ENCODE results near the gene LMX1B. TPM values are rescaled to one million over a fixed set of nuclear protein-coding genes. Genes with fewer than 3 reads are reported as not detected.
A peak's percentile ranks its signal among the peaks of the same experiment; 100 is the strongest.

Gene LMX1B
- total RNA-seq, 1 experiment from 2014 or later: not detected

DNA sequence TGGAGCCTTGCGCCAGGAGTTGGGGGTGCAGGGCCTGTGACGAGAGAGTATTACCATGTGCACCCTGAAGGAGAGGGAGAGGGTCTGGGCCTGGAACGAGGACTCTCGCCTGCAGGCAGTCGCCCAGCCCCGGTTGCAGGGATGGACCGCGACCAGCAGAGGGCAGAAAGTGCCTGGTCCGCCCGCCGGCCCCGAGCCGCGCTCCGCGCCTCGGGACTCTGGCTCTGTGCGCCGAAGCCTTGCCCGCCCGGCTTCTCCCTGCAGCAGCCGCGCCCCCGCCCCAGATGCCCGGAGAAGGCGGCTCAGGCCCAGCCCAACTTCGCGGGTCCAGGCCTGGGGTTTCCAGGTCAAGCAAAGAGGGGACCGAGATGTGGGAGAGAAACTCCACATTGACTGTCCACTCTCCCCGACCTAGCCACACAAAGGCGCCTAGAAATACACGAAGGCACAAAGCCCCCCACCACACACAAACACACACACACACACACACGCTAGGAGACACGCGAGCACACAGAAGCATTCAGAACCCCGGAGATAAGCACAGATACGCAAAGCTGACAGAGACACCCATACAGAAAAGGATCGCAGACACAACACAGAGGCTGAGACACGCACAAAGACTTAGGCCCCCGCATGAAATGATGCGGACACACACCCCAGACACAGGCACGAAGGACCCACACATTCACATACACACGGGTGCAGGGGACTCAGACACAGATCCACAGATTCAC is 2.0 kb upstream of the LMX1B start:
- H3K9me3 ChIP-seq (ENCODE audit: low read depth, low read length, poor library complexity, severe bottlenecking): no peaks in the 10 kb centered on the region
- peak; percentile 86 for TF ChIP-seq CTCF (conservative IDR thresholded peaks at IDR 0.05; ENCODE audit: low read depth, low read length)
- TF ChIP-seq EZH2 (IDR thresholded peaks at IDR 0.05; ENCODE audit: borderline replicate concordance, low read depth, low read length, poor library complexity, severe bottlenecking): peak; percentile 88
- H3K27me3 ChIP-seq (replicated peaks; ENCODE audit: insufficient read depth, low read depth, low read length, poor library complexity): peaks cover 94% of the 10 kb centered on the region
- no peaks in the 10 kb centered on the region for H3K36me3 ChIP-seq (ENCODE audit: insufficient read depth, low read length, poor library complexity, severe bottlenecking)
- DNase-seq (ENCODE audit: low spot score): peak; percentile 80
- CTCF ChIA-PET: no interaction called here
- intact Hi-C loops (cut with micrococcal nuclease; ENCODE audit: unreplicated experiment): loop anchor here (1.0 to 5.0 kb wide), 2 partner anchors 81 to 170 kb away; no protein-coding TSS in a partner anchor
- no peak overlapping the region for H3K27ac ChIP-seq (ENCODE audit: low read depth, low read length, poor library complexity, severe bottlenecking)
- H3K4me3 ChIP-seq (ENCODE audit: low read depth, low read length, poor library complexity, severe bottlenecking): no peak overlapping the region
- POLR2A ChIA-PET (ENCODE audit: low non-redundant PET): no interaction called here
- peaks cover 16% of the 10 kb centered on the region for H3K4me1 ChIP-seq (ENCODE audit: insufficient read depth, low read length, poor library complexity, severe bottlenecking)
- BruUV-seq (replicated peaks): no TSS peak

DNA sequence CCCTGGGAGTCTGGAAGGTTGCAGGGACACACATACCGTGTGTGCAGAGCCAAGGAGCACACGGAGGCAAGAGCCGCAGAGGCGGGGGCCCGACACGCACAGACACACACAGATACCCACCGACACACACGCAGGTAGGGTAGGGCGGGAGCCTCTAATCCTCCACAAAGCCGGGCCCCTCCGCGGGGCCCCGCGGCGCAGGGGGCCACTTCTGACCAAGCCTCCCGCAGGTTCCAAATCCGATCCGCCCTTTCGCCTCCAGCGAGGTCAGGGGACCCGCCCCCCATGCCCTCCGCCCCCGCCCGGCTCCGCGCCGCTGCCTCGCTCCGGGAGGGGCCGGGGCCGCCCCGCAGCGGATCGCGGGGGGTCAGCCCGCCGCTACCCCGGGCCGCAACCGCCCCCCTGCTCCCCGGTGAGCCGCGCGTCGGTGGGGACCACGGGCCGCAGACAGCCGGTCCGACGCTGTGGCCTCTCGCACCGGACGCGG is 1.4 kb upstream of the LMX1B start:
- peaks cover 16% of the 10 kb centered on the region for H3K4me1 ChIP-seq (ENCODE audit: insufficient read depth, low read length, poor library complexity, severe bottlenecking)
- DNase-seq (ENCODE audit: low spot score): no peak
- TF ChIP-seq EZH2 (IDR thresholded peaks at IDR 0.05; ENCODE audit: borderline replicate concordance, low read depth, low read length, poor library complexity, severe bottlenecking): no peak
- no peaks in the 10 kb centered on the region for H3K9me3 ChIP-seq (ENCODE audit: low read depth, low read length, poor library complexity, severe bottlenecking)
- no peak overlapping the region for H3K27ac ChIP-seq (ENCODE audit: low read depth, low read length, poor library complexity, severe bottlenecking)
- intact Hi-C loops (cut with micrococcal nuclease; ENCODE audit: unreplicated experiment): loop anchor here (5.0 kb wide), 1 partner anchor 80 kb away; no protein-coding TSS in a partner anchor
- H3K36me3 ChIP-seq (ENCODE audit: insufficient read depth, low read length, poor library complexity, severe bottlenecking): no peaks in the 10 kb centered on the region
- peaks cover 94% of the 10 kb centered on the region for H3K27me3 ChIP-seq (replicated peaks; ENCODE audit: insufficient read depth, low read depth, low read length, poor library complexity)
- H3K4me3 ChIP-seq (ENCODE audit: low read depth, low read length, poor library complexity, severe bottlenecking): no peak overlapping the region
- no TSS peak for BruUV-seq (replicated peaks)
- ChIA-PET CTCF (no interaction called here), POLR2A (ENCODE audit: low non-redundant PET) (no interaction called here)

DNA sequence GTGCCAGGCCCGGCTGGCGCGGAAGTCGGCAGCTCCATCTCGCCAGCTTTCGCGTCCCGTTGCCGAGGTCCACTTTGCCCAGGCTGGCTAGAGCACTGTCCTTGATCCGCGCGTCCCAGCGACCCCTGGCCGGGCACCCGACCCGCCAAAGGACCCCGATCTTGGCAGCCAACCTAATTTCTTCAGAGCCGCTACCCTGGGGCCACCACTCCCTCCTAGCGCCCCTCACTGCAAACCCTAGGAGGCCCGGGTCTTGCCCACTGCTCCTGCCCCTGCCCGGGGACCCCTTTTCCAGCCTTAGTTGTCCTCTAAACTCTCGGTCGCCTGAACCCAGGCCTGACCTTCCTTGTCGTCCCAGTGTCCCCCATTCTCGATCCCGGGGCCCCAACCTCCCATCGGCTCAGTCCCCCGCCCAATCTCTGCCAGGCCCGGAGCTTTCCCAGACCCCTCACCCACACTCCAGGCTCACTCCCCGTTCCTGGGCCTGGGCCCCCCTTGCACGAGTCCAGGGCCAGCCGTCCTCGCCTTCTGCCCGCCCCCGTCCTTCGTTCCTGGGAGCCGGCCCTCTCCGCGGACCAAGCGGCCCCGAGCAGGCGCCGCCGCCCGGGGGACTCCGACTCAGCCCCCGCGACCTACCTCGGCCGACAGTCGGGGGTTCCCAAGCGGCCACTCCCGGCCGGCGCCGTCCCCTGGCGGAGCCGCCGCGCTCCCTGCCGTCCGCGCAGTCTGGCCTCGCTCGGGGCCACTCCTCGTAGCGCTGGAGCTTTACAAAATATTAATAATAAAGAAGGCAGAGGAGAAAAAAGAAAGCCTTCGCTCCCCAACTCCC is 701 bp upstream of the LMX1B start:
- Histone ChIP-seq H3K27me3 (replicated peaks; ENCODE audit: insufficient read depth, low read depth, low read length, poor library complexity) (peaks cover 94% of the 10 kb centered on the region), H3K27ac (ENCODE audit: low read depth, low read length, poor library complexity, severe bottlenecking) (no peak overlapping the region), H3K4me3 (ENCODE audit: low read depth, low read length, poor library complexity, severe bottlenecking) (peak overlapping the region; percentile 36), H3K9me3 (ENCODE audit: low read depth, low read length, poor library complexity, severe bottlenecking) (no peaks in the 10 kb centered on the region), H3K4me1 (ENCODE audit: insufficient read depth, low read length, poor library complexity, severe bottlenecking) (peaks cover 16% of the 10 kb centered on the region), H3K36me3 (ENCODE audit: insufficient read depth, low read length, poor library complexity, severe bottlenecking) (no peaks in the 10 kb centered on the region)
- intact Hi-C loops (cut with micrococcal nuclease; ENCODE audit: unreplicated experiment): loop anchor here (5.0 kb wide), 1 partner anchor 79 kb away; no protein-coding TSS in a partner anchor
- no TSS peak for BruUV-seq (replicated peaks)
- TF ChIP-seq EZH2 (IDR thresholded peaks at IDR 0.05; ENCODE audit: borderline replicate concordance, low read depth, low read length, poor library complexity, severe bottlenecking) (peak; percentile 93), CTCF (conservative IDR thresholded peaks at IDR 0.05; ENCODE audit: low read depth, low read length) (no peak)
- POLR2A ChIA-PET (ENCODE audit: low non-redundant PET): no interaction called here
- CTCF ChIA-PET: no interaction called here
- DNase-seq (ENCODE audit: low spot score): no peak
